BLaER1 (cell line): Measurements from ENCODE around the gene SLC4A11.

ENCODE experiments used
- H3K27ac ChIP-seq: shearing (Covaris generic); formaldehyde crosslinking; 2 replicates; pipeline ENCODE4 v1.8.1; 2022
- H3K27me3 ChIP-seq: shearing (Covaris generic); formaldehyde crosslinking; 2 replicates; pipeline ENCODE4 v1.8.1; 2022
- H3K36me3 ChIP-seq: shearing (Covaris generic); formaldehyde crosslinking; 2 replicates; pipeline ENCODE4 v1.8.1; 2022
- H3K4me1 ChIP-seq: shearing (Covaris generic); formaldehyde crosslinking; 2 replicates; pipeline ENCODE4 v1.8.1; 2022
- H3K4me2 ChIP-seq: shearing (Covaris generic); formaldehyde crosslinking; 2 replicates; pipeline ENCODE4 v1.8.1; 2022
- H3K4me3 ChIP-seq: shearing (Covaris generic); formaldehyde crosslinking; 2 replicates; pipeline ENCODE4 v1.8.1; 2022
- H3K9ac ChIP-seq: shearing (Covaris generic); formaldehyde crosslinking; 2 replicates; pipeline ENCODE4 v1.8.1; 2022
- H3K9me3 ChIP-seq: shearing (Covaris generic); formaldehyde crosslinking; 2 replicates; pipeline ENCODE4 v1.8.1; 2022
- H4K20me1 ChIP-seq: shearing (Covaris generic); formaldehyde crosslinking; 2 replicates; pipeline ENCODE4 v1.8.1; 2022
- Cebpa-rat ChIP-seq: shearing (Covaris generic); IDR thresholded peaks from 2 replicates; pipeline ENCODE4 v1.8.1; 2022

SLC4A11 gene

GRCh38 chr20:3180319-3180718 lies 58.7 kb downstream of the SLC4A11 start:
- Histone ChIP-seq H3K4me1 (no peaks in the 10 kb centered on the region), H3K9ac (no peak overlapping the region), H3K36me3 (0 out of 2 replicates have a peak, but pooled peaks cover 1% of the 10 kb centered on the region), H4K20me1 (peaks cover 19% of the 10 kb centered on the region), H3K9me3 (no peaks in the 10 kb centered on the region), H3K27me3 (peaks cover 13% of the 10 kb centered on the region), H3K4me2 (no peak overlapping the region), H3K27ac (no peak overlapping the region), H3K4me3 (no peak overlapping the region)
- no peak for TF ChIP-seq Cebpa-rat

DNA sequence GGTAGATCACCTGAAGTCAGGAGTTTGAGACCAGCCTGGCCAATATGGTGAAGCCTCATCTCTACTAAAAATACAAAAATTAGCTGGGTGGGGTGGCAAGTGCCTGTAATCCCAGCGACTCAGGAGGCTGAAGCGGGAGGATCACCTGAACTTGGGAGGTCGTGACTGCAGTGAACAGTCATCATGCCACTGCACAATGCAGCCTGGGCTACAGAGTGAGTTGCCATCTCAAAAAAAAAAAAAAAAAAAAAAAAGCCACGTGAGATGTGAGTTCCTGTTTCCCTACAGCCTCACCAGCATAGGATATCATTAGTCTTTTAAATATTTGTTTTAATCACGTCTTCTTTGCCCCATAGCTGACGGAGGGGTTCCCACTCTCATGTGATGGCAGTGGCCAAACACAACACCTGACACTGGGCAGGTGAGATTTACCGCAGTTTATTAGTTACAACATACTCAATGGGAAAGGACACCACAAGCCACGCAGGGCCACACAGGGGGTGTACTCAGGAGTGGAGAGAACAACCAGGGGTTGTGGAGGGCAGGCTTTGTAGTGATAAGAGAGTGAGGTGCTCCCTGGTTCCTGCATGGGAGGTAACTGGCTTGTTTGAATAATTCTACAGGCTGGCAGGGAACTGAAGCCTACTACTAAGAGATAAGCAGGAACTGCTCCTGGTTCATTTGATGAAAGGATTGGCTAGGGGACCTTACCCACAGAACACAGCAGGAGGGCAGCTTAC lies 61.1 kb downstream of the SLC4A11 start:
- Histone ChIP-seq H3K36me3 (no peaks in the 10 kb centered on the region), H3K27me3 (peaks cover 32% of the 10 kb centered on the region), H3K9ac (no peak overlapping the region), H3K9me3 (no peaks in the 10 kb centered on the region), H3K27ac (no peak overlapping the region), H4K20me1 (peaks cover 37% of the 10 kb centered on the region), H3K4me1 (peaks cover 8% of the 10 kb centered on the region; the same call in 1 of the 2 replicates), H3K4me2 (no peak overlapping the region), H3K4me3 (no peak overlapping the region)
- no peak for TF ChIP-seq Cebpa-rat
